ENCODE data around the gene TIMP3.

TIMP3 gene

DNA sequence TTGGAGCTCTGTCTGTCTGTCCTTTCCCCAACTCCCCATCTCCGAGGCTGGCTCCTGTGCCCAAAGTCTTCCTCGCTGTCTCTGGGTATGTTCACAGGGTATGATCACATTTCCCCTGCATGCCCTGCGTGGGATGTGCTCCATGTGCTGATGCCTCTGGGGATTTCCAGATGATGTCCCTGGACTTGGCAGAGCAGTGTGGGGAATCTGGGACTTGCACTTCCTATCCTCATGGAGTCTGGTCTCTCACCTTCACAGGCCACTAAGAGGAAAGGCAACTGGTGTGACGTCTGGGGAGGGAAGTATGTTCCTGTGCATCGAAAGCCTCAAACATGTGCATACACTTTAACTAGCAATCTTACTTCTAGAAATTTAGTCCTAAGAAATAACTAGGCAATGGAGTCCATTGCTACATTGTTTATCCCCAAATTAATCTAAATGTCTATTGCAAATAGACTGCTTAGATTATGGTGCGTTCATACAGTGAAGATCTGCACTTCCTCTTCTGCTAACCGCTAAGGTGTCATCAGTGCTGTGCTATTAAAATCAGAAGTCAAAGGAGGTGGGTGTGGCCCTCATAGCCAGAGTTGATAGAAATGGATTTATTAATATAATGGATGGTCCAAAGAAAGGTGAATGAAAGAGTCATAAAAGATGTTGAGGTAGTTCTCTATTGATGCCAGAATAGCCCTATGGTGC is 20.8 kb downstream of the TIMP3 start:
- in situ Hi-C loops (cut with HindIII; ENCODE audit: low sequenced_read_pairs): no loop called here
- H3K4me3 ChIP-seq (ENCODE audit: low read depth, low read length): no peak overlapping the region
- DNase-seq (ENCODE audit: low read depth, low spot score): no peak
- TF ChIP-seq, protein P1, sequence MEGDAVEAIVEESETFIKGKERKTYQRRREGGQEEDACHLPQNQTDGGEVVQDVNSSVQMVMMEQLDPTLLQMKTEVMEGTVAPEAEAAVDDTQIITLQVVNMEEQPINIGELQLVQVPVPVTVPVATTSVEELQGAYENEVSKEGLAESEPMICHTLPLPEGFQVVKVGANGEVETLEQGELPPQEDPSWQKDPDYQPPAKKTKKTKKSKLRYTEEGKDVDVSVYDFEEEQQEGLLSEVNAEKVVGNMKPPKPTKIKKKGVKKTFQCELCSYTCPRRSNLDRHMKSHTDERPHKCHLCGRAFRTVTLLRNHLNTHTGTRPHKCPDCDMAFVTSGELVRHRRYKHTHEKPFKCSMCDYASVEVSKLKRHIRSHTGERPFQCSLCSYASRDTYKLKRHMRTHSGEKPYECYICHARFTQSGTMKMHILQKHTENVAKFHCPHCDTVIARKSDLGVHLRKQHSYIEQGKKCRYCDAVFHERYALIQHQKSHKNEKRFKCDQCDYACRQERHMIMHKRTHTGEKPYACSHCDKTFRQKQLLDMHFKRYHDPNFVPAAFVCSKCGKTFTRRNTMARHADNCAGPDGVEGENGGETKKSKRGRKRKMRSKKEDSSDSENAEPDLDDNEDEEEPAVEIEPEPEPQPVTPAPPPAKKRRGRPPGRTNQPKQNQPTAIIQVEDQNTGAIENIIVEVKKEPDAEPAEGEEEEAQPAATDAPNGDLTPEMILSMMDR (IDR thresholded peaks at IDR 0.05; ENCODE audit: low read depth, low read length): no peak

DNA sequence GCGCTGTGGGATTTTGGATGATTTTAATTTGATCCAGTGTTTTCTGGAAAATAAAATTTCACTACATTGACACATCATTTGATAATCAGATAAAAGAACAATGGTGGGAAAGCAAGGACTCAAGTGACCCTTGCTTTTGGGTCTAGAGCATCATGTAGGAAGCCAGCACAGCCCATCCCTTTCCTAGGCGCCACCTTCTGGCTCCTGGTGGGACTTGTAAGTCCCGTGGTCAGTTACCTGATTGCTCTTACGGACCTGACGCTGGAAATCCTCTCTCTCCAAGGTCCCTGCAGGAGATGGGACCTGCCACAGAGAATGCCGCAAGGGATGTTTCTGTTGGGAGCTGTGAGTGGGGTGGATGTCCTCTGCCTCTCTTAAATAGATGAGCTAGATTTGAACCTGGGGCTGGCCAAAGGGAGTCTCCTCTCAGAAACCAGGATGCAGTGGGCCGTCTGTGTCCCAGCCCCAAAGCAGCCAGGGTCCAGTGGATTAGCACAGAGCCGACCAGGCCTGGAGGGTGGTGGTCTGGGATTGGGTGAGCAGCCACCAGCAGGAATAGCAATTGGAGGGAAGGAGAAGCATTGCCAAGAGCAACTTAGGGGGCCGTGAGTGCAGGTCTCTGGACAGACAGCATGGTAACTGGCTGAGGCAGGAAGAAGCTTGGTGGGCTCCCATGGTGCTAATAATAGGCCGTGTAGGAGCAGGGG is 21.7 kb downstream of the TIMP3 start:
- no peak overlapping the region for H3K4me3 ChIP-seq (ENCODE audit: low read depth, low read length)
- in situ Hi-C loops (cut with HindIII; ENCODE audit: low sequenced_read_pairs): no loop called here
- DNase-seq (ENCODE audit: low read depth, low spot score): peak; percentile 45
- TF ChIP-seq, protein P1 (IDR thresholded peaks at IDR 0.05; ENCODE audit: low read depth, low read length): peak; percentile 63

- in situ Hi-C loops (cut with HindIII; ENCODE audit: low sequenced_read_pairs): no loop called here
- TF ChIP-seq, protein P1 (IDR thresholded peaks at IDR 0.05; ENCODE audit: low read depth, low read length): no peak
- no peak for DNase-seq (ENCODE audit: low read depth, low spot score)
- H3K4me3 ChIP-seq (ENCODE audit: low read depth, low read length): no peak overlapping the region
Measured at GRCh38 chr22:32824531-32825312, 23.2 kb downstream of the TIMP3 start.

GRCh38 chr22:32826537-32826936 is 25.0 kb downstream of the TIMP3 start:
- TF ChIP-seq, protein P1 (IDR thresholded peaks at IDR 0.05; ENCODE audit: low read depth, low read length): no peak
- in situ Hi-C loops (cut with HindIII; ENCODE audit: low sequenced_read_pairs): no loop called here

GRCh38 chr22:32827049-32827602 is 25.6 kb downstream of the TIMP3 start:
- H3K4me3 ChIP-seq (ENCODE audit: low read depth, low read length): no peak overlapping the region
- no peak for DNase-seq (ENCODE audit: low read depth, low spot score)
- in situ Hi-C loops (cut with HindIII; ENCODE audit: low sequenced_read_pairs): no loop called here
- TF ChIP-seq, protein P1 (IDR thresholded peaks at IDR 0.05; ENCODE audit: low read depth, low read length): no peak

More at GRCh38 chr22:32826537-32826936, 25.0 kb downstream of the TIMP3 start:
- DNase-seq (ENCODE audit: low read depth, low spot score): no peak
- H3K4me3 ChIP-seq (ENCODE audit: low read depth, low read length): no peak overlapping the region

- DNase-seq (ENCODE audit: low read depth, low spot score): no peak
- no peak overlapping the region for H3K4me3 ChIP-seq (ENCODE audit: low read depth, low read length)
- in situ Hi-C loops (cut with HindIII; ENCODE audit: low sequenced_read_pairs): no loop called here
- TF ChIP-seq, protein P1 (IDR thresholded peaks at IDR 0.05; ENCODE audit: low read depth, low read length): peak; percentile 27
Measured at GRCh38 chr22:32828150-32828549, 26.6 kb downstream of the TIMP3 start.
